Measurements from ENCODE around the gene PLA2G3. TPM values are rescaled to one million over a fixed set of nuclear protein-coding genes. Genes with fewer than 3 reads are reported as not detected.

The PLA2G3 gene
- total RNA-seq, 1 experiment from 2014 or later: 18.3 TPM

DNA sequence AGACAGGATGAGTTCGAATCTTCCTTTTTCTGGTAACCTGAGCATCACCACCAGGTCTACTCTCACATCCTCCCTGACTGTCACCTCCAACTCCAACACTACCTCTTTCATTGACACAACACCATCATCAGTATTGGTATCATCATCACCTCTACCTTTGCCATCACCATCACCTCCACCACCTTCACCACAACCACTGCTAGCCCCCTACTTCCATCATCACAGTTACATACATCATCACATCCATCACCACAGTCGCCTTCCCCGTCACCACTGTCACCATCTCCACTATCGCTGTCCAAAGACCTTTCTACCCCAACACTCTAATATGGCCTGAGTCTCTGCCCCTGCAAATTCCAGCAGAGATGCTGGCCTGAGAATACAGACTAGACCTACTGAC, 18.9 kb downstream of the PLA2G3 start (continued):
- TF ChIP-seq, protein P1, sequence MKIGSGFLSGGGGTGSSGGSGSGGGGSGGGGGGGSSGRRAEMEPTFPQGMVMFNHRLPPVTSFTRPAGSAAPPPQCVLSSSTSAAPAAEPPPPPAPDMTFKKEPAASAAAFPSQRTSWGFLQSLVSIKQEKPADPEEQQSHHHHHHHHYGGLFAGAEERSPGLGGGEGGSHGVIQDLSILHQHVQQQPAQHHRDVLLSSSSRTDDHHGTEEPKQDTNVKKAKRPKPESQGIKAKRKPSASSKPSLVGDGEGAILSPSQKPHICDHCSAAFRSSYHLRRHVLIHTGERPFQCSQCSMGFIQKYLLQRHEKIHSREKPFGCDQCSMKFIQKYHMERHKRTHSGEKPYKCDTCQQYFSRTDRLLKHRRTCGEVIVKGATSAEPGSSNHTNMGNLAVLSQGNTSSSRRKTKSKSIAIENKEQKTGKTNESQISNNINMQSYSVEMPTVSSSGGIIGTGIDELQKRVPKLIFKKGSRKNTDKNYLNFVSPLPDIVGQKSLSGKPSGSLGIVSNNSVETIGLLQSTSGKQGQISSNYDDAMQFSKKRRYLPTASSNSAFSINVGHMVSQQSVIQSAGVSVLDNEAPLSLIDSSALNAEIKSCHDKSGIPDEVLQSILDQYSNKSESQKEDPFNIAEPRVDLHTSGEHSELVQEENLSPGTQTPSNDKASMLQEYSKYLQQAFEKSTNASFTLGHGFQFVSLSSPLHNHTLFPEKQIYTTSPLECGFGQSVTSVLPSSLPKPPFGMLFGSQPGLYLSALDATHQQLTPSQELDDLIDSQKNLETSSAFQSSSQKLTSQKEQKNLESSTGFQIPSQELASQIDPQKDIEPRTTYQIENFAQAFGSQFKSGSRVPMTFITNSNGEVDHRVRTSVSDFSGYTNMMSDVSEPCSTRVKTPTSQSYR (CRISPR knock-in tag; IDR thresholded peaks at IDR 0.05): no peak
- TF ChIP-seq ZNF232 (CRISPR knock-in tag; IDR thresholded peaks at IDR 0.05) (no peak), IRF2 (CRISPR knock-in tag; IDR thresholded peaks at IDR 0.05; ENCODE audit: borderline replicate concordance, low read depth) (no peak)

DNA sequence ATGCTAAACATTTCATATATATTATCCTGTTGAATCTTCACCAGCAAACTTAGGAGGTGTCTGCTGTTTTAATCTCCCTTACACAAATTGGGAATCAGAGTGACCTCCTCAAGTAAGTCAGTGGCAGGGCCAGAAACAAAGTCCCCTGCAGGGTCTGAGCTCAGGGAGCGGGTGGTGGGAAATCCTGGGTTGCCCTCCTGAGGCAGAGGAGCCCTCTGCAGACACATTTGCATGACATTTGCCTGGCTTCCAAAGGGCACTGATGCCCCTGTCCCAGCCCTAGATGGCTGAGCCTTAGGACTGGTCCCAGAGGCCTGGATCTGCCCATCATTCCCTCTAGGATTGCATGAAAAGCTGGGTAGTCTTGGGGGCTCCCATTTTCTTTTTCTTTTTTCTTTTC, 19.7 kb downstream of the PLA2G3 start:
- ChIA-PET CTCF (interaction anchor here (1.6 to 3.0 kb wide), 3 partner anchors 13 to 20 kb away, joined by 5 to 23 read pairs (median 15); partner anchors contain the start of genes PLA2G3 and SELENOM), POLR2A (interaction anchor here (0.8 to 1.0 kb wide), 2 partner anchors 12 to 20 kb away, joined by 3 to 4 read pairs; partner anchors contain the start of gene PLA2G3)
- DNase-seq (ENCODE audit: low spot score) (no peak), ATAC-seq (no peak)
- Mint-ChIP-seq H3K4me3 (no peak overlapping the region), H3K36me3 (no peaks in the 10 kb centered on the region), H3K4me1 (peaks cover 28% of the 10 kb centered on the region), H3K27ac (no peak overlapping the region), H3K27me3 (ENCODE audit: low read depth) (peaks cover 3% of the 10 kb centered on the region; the same call in 1 of the 2 replicates), H3K9me3 (no peaks in the 10 kb centered on the region)
- TF ChIP-seq ATF1 (CRISPR knock-in tag; IDR thresholded peaks at IDR 0.05): no peak
- TF ChIP-seq, protein P2, sequence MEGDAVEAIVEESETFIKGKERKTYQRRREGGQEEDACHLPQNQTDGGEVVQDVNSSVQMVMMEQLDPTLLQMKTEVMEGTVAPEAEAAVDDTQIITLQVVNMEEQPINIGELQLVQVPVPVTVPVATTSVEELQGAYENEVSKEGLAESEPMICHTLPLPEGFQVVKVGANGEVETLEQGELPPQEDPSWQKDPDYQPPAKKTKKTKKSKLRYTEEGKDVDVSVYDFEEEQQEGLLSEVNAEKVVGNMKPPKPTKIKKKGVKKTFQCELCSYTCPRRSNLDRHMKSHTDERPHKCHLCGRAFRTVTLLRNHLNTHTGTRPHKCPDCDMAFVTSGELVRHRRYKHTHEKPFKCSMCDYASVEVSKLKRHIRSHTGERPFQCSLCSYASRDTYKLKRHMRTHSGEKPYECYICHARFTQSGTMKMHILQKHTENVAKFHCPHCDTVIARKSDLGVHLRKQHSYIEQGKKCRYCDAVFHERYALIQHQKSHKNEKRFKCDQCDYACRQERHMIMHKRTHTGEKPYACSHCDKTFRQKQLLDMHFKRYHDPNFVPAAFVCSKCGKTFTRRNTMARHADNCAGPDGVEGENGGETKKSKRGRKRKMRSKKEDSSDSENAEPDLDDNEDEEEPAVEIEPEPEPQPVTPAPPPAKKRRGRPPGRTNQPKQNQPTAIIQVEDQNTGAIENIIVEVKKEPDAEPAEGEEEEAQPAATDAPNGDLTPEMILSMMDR (IDR thresholded peaks at IDR 0.05): no peak

DNA sequence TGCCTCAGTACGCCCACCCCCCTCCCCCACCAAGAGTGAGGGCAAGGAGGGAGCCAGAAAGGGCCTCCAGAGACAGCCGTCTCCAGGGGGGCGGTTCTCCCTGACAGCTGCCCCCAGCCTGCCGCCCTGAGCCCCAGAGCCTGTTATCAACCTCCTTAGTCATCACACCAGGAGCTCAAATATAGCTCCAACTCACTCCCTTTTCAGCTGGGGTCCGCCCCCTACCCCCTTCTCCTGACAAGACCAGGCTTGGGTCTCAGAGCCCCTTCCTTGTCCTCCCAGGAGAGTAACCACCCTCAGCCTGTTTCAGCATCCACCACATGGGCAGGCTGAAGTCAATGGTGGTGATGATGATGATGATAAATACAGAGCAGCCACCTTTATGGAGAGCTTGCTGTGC, 20.1 kb downstream of the PLA2G3 start:
- Mint-ChIP-seq H3K4me1 (peaks cover 28% of the 10 kb centered on the region), H3K36me3 (no peaks in the 10 kb centered on the region), H3K27me3 (ENCODE audit: low read depth) (peaks cover 3% of the 10 kb centered on the region; the same call in 1 of the 2 replicates), H3K4me3 (no peak overlapping the region), H3K9me3 (no peaks in the 10 kb centered on the region), H3K27ac (no peak overlapping the region)
- ChIA-PET POLR2A (interaction anchor here (0.8 to 1.0 kb wide), 2 partner anchors 12 to 20 kb away, joined by 3 to 4 read pairs; partner anchors contain the start of gene PLA2G3), CTCF (interaction anchor here (1.6 to 3.0 kb wide), 3 partner anchors 13 to 20 kb away, joined by 5 to 23 read pairs (median 15); partner anchors contain the start of genes PLA2G3 and SELENOM)
- no peak for DNase-seq (ENCODE audit: low spot score)
- ATAC-seq: no peak
- TF ChIP-seq OVOL2 (CRISPR knock-in tag; IDR thresholded peaks at IDR 0.05; ENCODE audit: borderline replicate concordance) (no peak), ZNF232 (CRISPR knock-in tag; IDR thresholded peaks at IDR 0.05) (no peak), JUN (CRISPR knock-in tag; IDR thresholded peaks at IDR 0.05) (no peak), TP53 (CRISPR knock-in tag; IDR thresholded peaks at IDR 0.05) (no peak), ZNF219 (CRISPR knock-in tag; IDR thresholded peaks at IDR 0.05; ENCODE audit: borderline replicate concordance) (no peak), JAZF1 (CRISPR knock-in tag; IDR thresholded peaks at IDR 0.05) (no peak), ELF4 (CRISPR knock-in tag; IDR thresholded peaks at IDR 0.05; ENCODE audit: low read depth) (no peak), ATF1 (CRISPR knock-in tag; IDR thresholded peaks at IDR 0.05) (no peak)
- TF ChIP-seq, protein P3, sequence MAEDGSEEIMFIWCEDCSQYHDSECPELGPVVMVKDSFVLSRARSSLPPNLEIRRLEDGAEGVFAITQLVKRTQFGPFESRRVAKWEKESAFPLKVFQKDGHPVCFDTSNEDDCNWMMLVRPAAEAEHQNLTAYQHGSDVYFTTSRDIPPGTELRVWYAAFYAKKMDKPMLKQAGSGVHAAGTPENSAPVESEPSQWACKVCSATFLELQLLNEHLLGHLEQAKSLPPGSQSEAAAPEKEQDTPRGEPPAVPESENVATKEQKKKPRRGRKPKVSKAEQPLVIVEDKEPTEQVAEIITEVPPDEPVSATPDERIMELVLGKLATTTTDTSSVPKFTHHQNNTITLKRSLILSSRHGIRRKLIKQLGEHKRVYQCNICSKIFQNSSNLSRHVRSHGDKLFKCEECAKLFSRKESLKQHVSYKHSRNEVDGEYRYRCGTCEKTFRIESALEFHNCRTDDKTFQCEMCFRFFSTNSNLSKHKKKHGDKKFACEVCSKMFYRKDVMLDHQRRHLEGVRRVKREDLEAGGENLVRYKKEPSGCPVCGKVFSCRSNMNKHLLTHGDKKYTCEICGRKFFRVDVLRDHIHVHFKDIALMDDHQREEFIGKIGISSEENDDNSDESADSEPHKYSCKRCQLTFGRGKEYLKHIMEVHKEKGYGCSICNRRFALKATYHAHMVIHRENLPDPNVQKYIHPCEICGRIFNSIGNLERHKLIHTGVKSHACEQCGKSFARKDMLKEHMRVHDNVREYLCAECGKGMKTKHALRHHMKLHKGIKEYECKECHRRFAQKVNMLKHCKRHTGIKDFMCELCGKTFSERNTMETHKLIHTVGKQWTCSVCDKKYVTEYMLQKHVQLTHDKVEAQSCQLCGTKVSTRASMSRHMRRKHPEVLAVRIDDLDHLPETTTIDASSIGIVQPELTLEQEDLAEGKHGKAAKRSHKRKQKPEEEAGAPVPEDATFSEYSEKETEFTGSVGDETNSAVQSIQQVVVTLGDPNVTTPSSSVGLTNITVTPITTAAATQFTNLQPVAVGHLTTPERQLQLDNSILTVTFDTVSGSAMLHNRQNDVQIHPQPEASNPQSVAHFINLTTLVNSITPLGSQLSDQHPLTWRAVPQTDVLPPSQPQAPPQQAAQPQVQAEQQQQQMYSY (CRISPR knock-in tag; IDR thresholded peaks at IDR 0.05): no peak
- TF ChIP-seq, protein P4, sequence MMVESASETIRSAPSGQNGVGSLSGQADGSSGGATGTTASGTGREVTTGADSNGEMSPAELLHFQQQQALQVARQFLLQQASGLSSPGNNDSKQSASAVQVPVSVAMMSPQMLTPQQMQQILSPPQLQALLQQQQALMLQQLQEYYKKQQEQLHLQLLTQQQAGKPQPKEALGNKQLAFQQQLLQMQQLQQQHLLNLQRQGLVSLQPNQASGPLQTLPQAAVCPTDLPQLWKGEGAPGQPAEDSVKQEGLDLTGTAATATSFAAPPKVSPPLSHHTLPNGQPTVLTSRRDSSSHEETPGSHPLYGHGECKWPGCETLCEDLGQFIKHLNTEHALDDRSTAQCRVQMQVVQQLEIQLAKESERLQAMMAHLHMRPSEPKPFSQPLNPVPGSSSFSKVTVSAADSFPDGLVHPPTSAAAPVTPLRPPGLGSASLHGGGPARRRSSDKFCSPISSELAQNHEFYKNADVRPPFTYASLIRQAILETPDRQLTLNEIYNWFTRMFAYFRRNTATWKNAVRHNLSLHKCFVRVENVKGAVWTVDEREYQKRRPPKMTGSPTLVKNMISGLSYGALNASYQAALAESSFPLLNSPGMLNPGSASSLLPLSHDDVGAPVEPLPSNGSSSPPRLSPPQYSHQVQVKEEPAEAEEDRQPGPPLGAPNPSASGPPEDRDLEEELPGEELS (CRISPR knock-in tag; IDR thresholded peaks at IDR 0.05): no peak
- TF ChIP-seq, protein P5, sequence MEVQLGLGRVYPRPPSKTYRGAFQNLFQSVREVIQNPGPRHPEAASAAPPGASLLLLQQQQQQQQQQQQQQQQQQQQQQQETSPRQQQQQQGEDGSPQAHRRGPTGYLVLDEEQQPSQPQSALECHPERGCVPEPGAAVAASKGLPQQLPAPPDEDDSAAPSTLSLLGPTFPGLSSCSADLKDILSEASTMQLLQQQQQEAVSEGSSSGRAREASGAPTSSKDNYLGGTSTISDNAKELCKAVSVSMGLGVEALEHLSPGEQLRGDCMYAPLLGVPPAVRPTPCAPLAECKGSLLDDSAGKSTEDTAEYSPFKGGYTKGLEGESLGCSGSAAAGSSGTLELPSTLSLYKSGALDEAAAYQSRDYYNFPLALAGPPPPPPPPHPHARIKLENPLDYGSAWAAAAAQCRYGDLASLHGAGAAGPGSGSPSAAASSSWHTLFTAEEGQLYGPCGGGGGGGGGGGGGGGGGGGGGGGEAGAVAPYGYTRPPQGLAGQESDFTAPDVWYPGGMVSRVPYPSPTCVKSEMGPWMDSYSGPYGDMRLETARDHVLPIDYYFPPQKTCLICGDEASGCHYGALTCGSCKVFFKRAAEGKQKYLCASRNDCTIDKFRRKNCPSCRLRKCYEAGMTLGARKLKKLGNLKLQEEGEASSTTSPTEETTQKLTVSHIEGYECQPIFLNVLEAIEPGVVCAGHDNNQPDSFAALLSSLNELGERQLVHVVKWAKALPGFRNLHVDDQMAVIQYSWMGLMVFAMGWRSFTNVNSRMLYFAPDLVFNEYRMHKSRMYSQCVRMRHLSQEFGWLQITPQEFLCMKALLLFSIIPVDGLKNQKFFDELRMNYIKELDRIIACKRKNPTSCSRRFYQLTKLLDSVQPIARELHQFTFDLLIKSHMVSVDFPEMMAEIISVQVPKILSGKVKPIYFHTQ (CRISPR knock-in tag; IDR thresholded peaks at IDR 0.05): no peak

All from WTC11 (cell line).